Keratinocyte (primary cell): Measurements from ENCODE around the gene KRT31.

ENCODE experiments used
- CTCF ChIP-seq, 3 experiments: IDR thresholded peaks in 1 of 3; conservative IDR thresholded peaks in 1 of 3; optimal IDR thresholded peaks in 1 of 3; 2 replicates in 2 of 3; 3 replicates in 1 of 3; pipeline versions ENCODE3 to v1.5.1; 2011; ENCODE audit warnings: low read length in 3 of 3, mild to moderate bottlenecking in 3 of 3, moderate library complexity in 2 of 3, control low read depth in 1 of 3, inconsistent platforms in 1 of 3; ENCODE audit not compliant: insufficient read depth in 2 of 3; ENCODE audit errors: extremely low read depth in 1 of 3
- EZH2 ChIP-seq: IDR thresholded peaks from one replicate; pipeline ENCODE4 v1.6.1; 2012; ENCODE audit warnings: inconsistent platforms, mild to moderate bottlenecking, low read length, moderate library complexity

GRCh38 chr17:41418116-41418860 lies 20.9 kb upstream of the KRT31 start:
- TF ChIP-seq CTCF (optimal IDR thresholded peaks at IDR 0.05 in 1 of 3, IDR thresholded peaks at IDR 0.05 in 1 of 3, conservative IDR thresholded peaks at IDR 0.05 in 1 of 3; ENCODE audit: extremely low read depth in 1 of 3, insufficient read depth in 2 of 3, low read length in 3 of 3) = no peak
- TF ChIP-seq EZH2 = no peak
